K562 (cell line): ENCODE measurements around the gene ACBD6. TPM values are rescaled to one million over a fixed set of nuclear protein-coding genes. Genes with fewer than 3 reads are reported as not detected.

Source experiments
- ATAC-seq: fragments of 200-7000 bp; cut with Tn5 transposase; 3 replicates; pipeline ENCODE4 v1.9.1; 2020; ENCODE audit warnings: moderate library complexity
- BruUV-seq: library from RNA; stranded (reverse); fragments of 400-500 nt; replicated peaks from 2 replicates; lab custom pipeline; 2021; lab: Mats Ljungman, UMichigan
- CTCF ChIA-PET: fragments of 300-600 bp; formaldehyde crosslinking; extraction: SDS; loops from one replicate; lab custom pipeline; 2021; ENCODE audit warnings: low intra/inter-chr PET ratio; lab: Yijun Ruan, JAX
- POLR2A ChIA-PET: fragments of 300-600, 350-650 bp; sonication (Branson Sonifier 250); formaldehyde crosslinking; extraction: SDS; loops from one replicate; lab custom pipeline; 2021; ENCODE audit warnings: antibody characterized with exemption, inconsistent platforms; lab: Yijun Ruan, JAX
- DNase-seq, 4 experiments: peaks; one replicate each; pipeline versions ENCODE4 v3.0.0 to v3.0.0-alpha.2; 2011 to 2018; ENCODE audit warnings: low spot score in 3 of 4, mixed read lengths in 3 of 4; ENCODE audit errors: extremely low read depth in 1 of 4
- FAIRE-seq: peaks from 2 replicates; lab custom pipeline; 2011; peaks lifted over from hg19 to GRCh38; lab: Jason Lieb, UNC
- H2AFZ ChIP-seq: 2 replicates; pipeline ENCODE4 v1.6.0; 2011; ENCODE audit warnings: low read depth, low read length, control low read depth, inconsistent platforms
- H3K27ac ChIP-seq: fragments of 200-600 bp; 3 replicates; pipeline ENCODE4 v1.8.0; 2011; ENCODE audit warnings: low read depth, mild to moderate bottlenecking, control low read depth, inconsistent platforms, low read length, moderate library complexity, mixed read lengths; ENCODE audit errors: extremely low read depth
- H3K27me3 ChIP-seq, 2 experiments: fragments of 300-600 bp in 1 of 2; 2 replicates in 1 of 2; 3 replicates in 1 of 2; pipeline versions ENCODE4 v1.6.0 to v1.8.0; 2011; ENCODE audit warnings: inconsistent platforms in 2 of 2, low read length in 2 of 2, mild to moderate bottlenecking in 1 of 2, mixed read lengths in 1 of 2, moderate library complexity in 1 of 2; ENCODE audit not compliant: control insufficient read depth in 2 of 2, insufficient read depth in 2 of 2
- H3K36me3 ChIP-seq: fragments of 300-600 bp; 3 replicates; pipeline ENCODE4 v1.8.0; 2011; ENCODE audit warnings: mild to moderate bottlenecking, low read length, inconsistent platforms; ENCODE audit not compliant: control insufficient read depth, insufficient read depth
- H3K4me1 ChIP-seq, 2 experiments: fragments of 200-600 bp in 1 of 2; replicated peaks in 1 of 2; 2 replicates in 1 of 2; 3 replicates in 1 of 2; pipeline versions ENCODE4 v1.5.1 to v1.8.0; 2011; ENCODE audit warnings: inconsistent platforms in 2 of 2, low read length in 2 of 2, mild to moderate bottlenecking in 1 of 2, mixed read lengths in 1 of 2, moderate library complexity in 1 of 2; ENCODE audit not compliant: control insufficient read depth in 2 of 2, insufficient read depth in 2 of 2
- H3K4me2 ChIP-seq: 2 replicates; pipeline ENCODE4 v1.6.1; 2011; ENCODE audit warnings: low read length, control low read depth, inconsistent platforms, mixed read lengths; ENCODE audit not compliant: insufficient read depth
- H3K4me3 ChIP-seq: fragments of 200-600 bp; sonication (generic), shearing (Covaris generic); 2 replicates; pipeline ENCODE4 v1.5.1; 2016; ENCODE audit warnings: control low read depth, inconsistent platforms
- H3K79me2 ChIP-seq: fragments of 200-600 bp; 3 replicates; pipeline ENCODE4 v1.8.0; 2011; ENCODE audit warnings: low read length, inconsistent platforms; ENCODE audit not compliant: control insufficient read depth, insufficient read depth
- H3K9ac ChIP-seq, 2 experiments: 2 replicates each; pipeline versions ENCODE4 v1.6.0 to v1.6.1; 2011; ENCODE audit warnings: low read depth in 2 of 2, low read length in 2 of 2, control low read depth in 1 of 2, inconsistent platforms in 1 of 2, mild to moderate bottlenecking in 1 of 2, mixed read lengths in 1 of 2; ENCODE audit not compliant: insufficient read depth in 1 of 2
- H3K9me1 ChIP-seq: one replicate; pipeline ENCODE4 v1.6.0; 2011; ENCODE audit warnings: inconsistent platforms, mild to moderate bottlenecking, low read length, moderate library complexity; ENCODE audit not compliant: control insufficient read depth, insufficient read depth
- H3K9me3 ChIP-seq: replicated peaks from 2 replicates; pipeline ENCODE4 v1.5.1; 2011; ENCODE audit warnings: low read depth, low read length, inconsistent platforms; ENCODE audit not compliant: control insufficient read depth, insufficient read depth
- H4K20me1 ChIP-seq: replicated peaks from 2 replicates; pipeline ENCODE4 v1.6.1; 2011; ENCODE audit warnings: low read length, inconsistent platforms, mixed read lengths; ENCODE audit not compliant: control insufficient read depth, insufficient read depth
- COPS2 ChIP-seq: fragments of 450-650 bp; conservative IDR thresholded peaks from 2 replicates; pipeline ENCODE4 v1.6.1; 2016; ENCODE audit warnings: mild to moderate bottlenecking, moderate library complexity
- EHMT2 ChIP-seq: fragments of 450-650 bp; IDR thresholded peaks from 2 replicates; pipeline ENCODE4 v1.6.1; 2018; ENCODE audit warnings: antibody characterized with exemption
- FOXA1 ChIP-seq: fragments of 450-650 bp; IDR thresholded peaks from 2 replicates; pipeline ENCODE4 v1.6.1; 2016; ENCODE audit warnings: mild to moderate bottlenecking, borderline replicate concordance
- HDGF ChIP-seq: fragments of 450-650 bp; IDR thresholded peaks from 2 replicates; pipeline ENCODE4 v1.6.1; 2016
- NCOA2 ChIP-seq, 2 experiments: fragments of 450-650 bp; IDR thresholded peaks; 2 replicates each; pipeline ENCODE4 v1.6.1; 2018; ENCODE audit warnings: mild to moderate bottlenecking in 2 of 2, moderate library complexity in 1 of 2; ENCODE audit not compliant: partially characterized antibody in 2 of 2
- PBX2 ChIP-seq, 2 experiments: IDR thresholded peaks in 1 of 2; conservative IDR thresholded peaks in 1 of 2; 2 replicates each; pipeline ENCODE4 v1.6.1; 2016; ENCODE audit warnings: low read depth in 2 of 2, mild to moderate bottlenecking in 1 of 2, missing compliant biosample characterization in 1 of 2, missing genetic modification characterization in 1 of 2, moderate library complexity in 1 of 2
- POLR2A ChIP-seq: fragments of 450-650 bp; conservative IDR thresholded peaks from 2 replicates; pipeline ENCODE4 v1.6.1; 2016
- POLR3A ChIP-seq: IDR thresholded peaks from 2 replicates; pipeline ENCODE4 v1.6.1; 2011; ENCODE audit warnings: borderline replicate concordance, mild to moderate bottlenecking, moderate library complexity; ENCODE audit not compliant: insufficient read length, insufficient read depth; ENCODE audit errors: extremely low read depth
- SIX5 ChIP-seq, 2 experiments: IDR thresholded peaks; 2 replicates each; pipeline ENCODE4 v1.6.1; 2011; ENCODE audit warnings: low read length in 2 of 2, borderline replicate concordance in 1 of 2, low read depth in 1 of 2, mild to moderate bottlenecking in 1 of 2, moderate library complexity in 1 of 2; ENCODE audit not compliant: insufficient read depth in 1 of 2
- ZNF121 ChIP-seq: sonication (generic); formaldehyde crosslinking; conservative IDR thresholded peaks from 2 replicates; pipeline ENCODE4 v1.8.0; 2022; ENCODE audit warnings: missing genetic modification reagents
- ZNF57 ChIP-seq: fragments of 450-650 bp; formaldehyde crosslinking; IDR thresholded peaks from 2 replicates; pipeline ENCODE4 v1.4.0; 2020; ENCODE audit warnings: mild to moderate bottlenecking, moderate library complexity
- WGBS: fragments of 100-300 bp; shearing (Covaris generic); methylation state at CpG from one replicate; pipeline ENCODE4 v1.1.6; 2016; ENCODE audit warnings: low coverage, mixed read lengths; ENCODE audit not compliant: insufficient coverage; ENCODE audit errors: missing lambda C conversion rate; 5-methylcytosine and 5-hydroxymethylcytosine counted together
- in situ Hi-C: fragments of 300-500 bp; cut with MboI; formaldehyde crosslinking; loops from 4 replicates; pipeline ENCODE4 v1.15.0; 2018; ENCODE audit warnings: inconsistent platforms, mixed read lengths
- intact Hi-C: fragments of 100-400 bp; cut with micrococcal nuclease; formaldehyde crosslinking; loops from 2 replicates; pipeline ENCODE4 v1.14.2; 2022
- polyA plus RNA-seq, 8 experiments: library from polyadenylated mRNA; depleted of rRNA in 4 of 8; stranded (reverse) in 5 of 8; unstranded in 3 of 8; fragments of >200 nt; fragmentation: Nextera tagmentation in 2 of 8; fragmentation: Illumina TruSeq in 1 of 8; extraction: Ambion mirVana in 2 of 8; extraction: Trizol in 1 of 8; gene quantifications; 2 replicates each; pipeline versions ENCODE4 v1.2.1 to v1.2.3, GENCODE V29; 2011 to 2014; ENCODE audit warnings: inconsistent platforms in 1 of 8, missing spikeins in 1 of 8
- total RNA-seq, 7 experiments: library from RNA; depleted of rRNA in 6 of 7; stranded (reverse); fragments of >200 nt in 6 of 7; fragmentation: Illumina TruSeq in 2 of 7; extraction: Trizol in 2 of 7; gene quantifications; 2 replicates each; pipeline versions ENCODE4 v1.2.1 to v1.2.3, GENCODE V29; 2011 to 2021; ENCODE audit warnings: low replicate concordance in 1 of 7

The ACBD6 gene
- total and polyA plus RNA-seq, 9 of the 15 experiments (the other 6 are each of a cell fraction or from before 2014, with no cell fraction given) = 16.9 to 107 (median 77.7) TPM

- POLR2A ChIA-PET = no interaction called here
- Histone ChIP-seq H3K79me2 (no peaks in the 10 kb centered on the region; the same call in 2 of the 3 replicates), H3K4me2 (no peak overlapping the region), H3K4me3 (no peak overlapping the region), H2AFZ (no peak overlapping the region), H3K4me1 (peaks cover 0 to 3% of the 10 kb centered on the region in 2 experiments; a peak in 2 of 5 replicates), H3K27ac (no peak overlapping the region), H3K36me3 (no peaks in the 10 kb centered on the region), H3K9me1 (no peaks in the 10 kb centered on the region), H3K9ac (no peak overlapping the region), H3K27me3 (no peaks in the 10 kb centered on the region), H3K9me3 (no peaks in the 10 kb centered on the region), H4K20me1 (no peaks in the 10 kb centered on the region)
- CTCF ChIA-PET = no interaction called here
- ATAC-seq (no peak), FAIRE-seq (no peak), DNase-seq (no peak)
- no peak for TF ChIP-seq EHMT2
- no peak for TF ChIP-seq FOXA1
- no peak for TF ChIP-seq POLR2A
- no peak for TF ChIP-seq COPS2
- TF ChIP-seq HDGF = no peak
- no TSS peak for BruUV-seq
- in situ Hi-C loops = no loop called here
- WGBS = 86% methylated on average over 1 of the region's 1 CpG
- intact Hi-C loops = no loop called here
Observed at GRCh38 chr1:180295999-180296398, 206.4 kb downstream of the ACBD6 start.

GRCh38 chr1:180294711-180295110 is 207.7 kb downstream of the ACBD6 start:
- no peaks in the 10 kb centered on the region for H3K9me1 ChIP-seq
- no peaks in the 10 kb centered on the region for H3K36me3 ChIP-seq
- ATAC-seq (no peak), FAIRE-seq (no peak), DNase-seq (no peak)
- no peaks in the 10 kb centered on the region; the same call in 2 of the 3 replicates for H3K79me2 ChIP-seq
- no peak overlapping the region for H3K4me2 ChIP-seq
- ChIA-PET POLR2A (interaction anchor here (2.4 kb wide), 1 partner anchor 11 kb away, joined by 10 read pairs; no protein-coding TSS in a partner anchor), CTCF (no interaction called here)
- no peaks in the 10 kb centered on the region for H4K20me1 ChIP-seq
- TF ChIP-seq SIX5 (IDR thresholded peaks at IDR 0.05; ENCODE audit: borderline replicate concordance in 1 of 2, insufficient read depth in 1 of 2, low read depth in 1 of 2, low read length in 2 of 2) (no peak), POLR3A (no peak), PBX2 (CRISPR knock-in tag; IDR thresholded peaks at IDR 0.05; ENCODE audit: low read depth) (no peak), PBX2 (tag; conservative IDR thresholded peaks at IDR 0.05; ENCODE audit: low read depth) (no peak), NCOA2 (IDR thresholded peaks at IDR 0.05; ENCODE audit: partially characterized antibody in 2 of 2) (no peak), ZNF121 (CRISPR knock-in tag) (peak; percentile 90), ZNF57 (CRISPR knock-in tag) (no peak)
- in situ Hi-C loops = no loop called here
- no peak overlapping the region for H2AFZ ChIP-seq
- no peaks in the 10 kb centered on the region for H3K9me3 ChIP-seq
- H3K4me1 ChIP-seq = peaks cover 2 to 15% of the 10 kb centered on the region in 2 experiments; a peak in 3 of 5 replicates
- H3K9ac ChIP-seq = no peak overlapping the region
- 94% methylated on average over 2 of the region's 2 CpGs for WGBS
- BruUV-seq = no TSS peak
- H3K4me3 ChIP-seq = no peak overlapping the region
- no peaks in the 10 kb centered on the region for H3K27me3 ChIP-seq
- intact Hi-C loops = no loop called here
- H3K27ac ChIP-seq = no peak overlapping the region
